Duodenal mucosa (tissue), 2 donors: ENCODE data around the gene GATA5.

ENCODE experiments used
- H3K27ac ChIP-seq: one replicate; pipeline ENCODE4 v1.7.0; 2013; ENCODE audit warnings: low read depth, low read length
- H3K27me3 ChIP-seq, 2 donors: one replicate each; pipeline ENCODE4 v1.7.0; 2013; ENCODE audit warnings: low read length in 2 of 2, control low read depth in 1 of 2; ENCODE audit not compliant: insufficient read depth in 2 of 2, control insufficient read depth in 1 of 2
- H3K36me3 ChIP-seq, 2 donors: one replicate each; pipeline ENCODE4 v1.7.0; 2013; ENCODE audit warnings: low read length in 2 of 2, control low read depth in 1 of 2; ENCODE audit not compliant: insufficient read depth in 2 of 2, control insufficient read depth in 1 of 2
- H3K4me1 ChIP-seq, 2 donors: one replicate each; pipeline ENCODE4 v1.7.0; 2013; ENCODE audit warnings: low read length in 2 of 2, control low read depth in 1 of 2; ENCODE audit not compliant: insufficient read depth in 2 of 2, control insufficient read depth in 1 of 2
- H3K4me3 ChIP-seq, 2 donors: one replicate each; pipeline ENCODE4 v1.7.0; 2013; ENCODE audit warnings: low read length in 2 of 2, low read depth in 1 of 2
- H3K9ac ChIP-seq, 2 donors: one replicate each; pipeline ENCODE4 v1.7.0; 2013; ENCODE audit warnings: low read length in 2 of 2, low read depth in 1 of 2
- H3K9me3 ChIP-seq, 2 donors: one replicate each; pipeline ENCODE4 v1.7.0; 2013; ENCODE audit warnings: low read length in 2 of 2, control low read depth in 1 of 2; ENCODE audit not compliant: control insufficient read depth in 1 of 2

The GATA5 gene

GRCh38 chr20:62446888-62447869 lies 28.6 kb downstream of the GATA5 start:
- peaks cover 9 to 12% of the 10 kb centered on the region in 2 donors for H3K4me1 ChIP-seq
- no peak overlapping the region for H3K27ac ChIP-seq
- no peaks in the 10 kb centered on the region for H3K27me3 ChIP-seq
- no peaks in the 10 kb centered on the region for H3K36me3 ChIP-seq
- H3K9ac ChIP-seq, result no peak overlapping the region
- no peak overlapping the region for H3K4me3 ChIP-seq
- H3K9me3 ChIP-seq, result no peaks in the 10 kb centered on the region

DNA sequence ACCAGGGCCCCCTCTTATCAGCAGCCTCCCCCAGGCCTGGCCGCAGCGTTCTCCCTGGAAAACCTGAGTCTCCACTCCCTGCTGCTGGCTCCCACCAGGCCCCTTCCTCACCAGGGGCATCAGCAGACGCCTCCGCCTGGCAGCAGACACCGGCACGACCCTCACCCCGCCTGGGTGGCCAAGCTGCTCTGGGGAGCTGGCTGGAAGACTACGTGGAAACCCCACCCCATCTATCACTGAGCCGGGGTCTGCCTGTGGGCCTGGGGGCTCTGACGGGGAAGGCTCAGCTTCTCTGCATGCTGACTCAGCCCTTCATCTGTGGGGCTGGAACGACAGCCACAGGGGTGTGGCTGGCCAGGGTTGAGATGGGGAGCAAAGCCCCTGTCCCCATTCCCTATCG lies 29.3 kb downstream of the GATA5 start:
- H3K4me1 ChIP-seq, result peaks cover 6 to 11% of the 10 kb centered on the region in 2 donors
- no peak overlapping the region for H3K9ac ChIP-seq
- H3K4me3 ChIP-seq, result no peak overlapping the region
- no peaks in the 10 kb centered on the region for H3K36me3 ChIP-seq
- no peak overlapping the region for H3K27ac ChIP-seq
- H3K27me3 ChIP-seq, result no peaks in the 10 kb centered on the region
- no peaks in the 10 kb centered on the region for H3K9me3 ChIP-seq

GRCh38 chr20:62445553-62446340 lies 30.0 kb downstream of the GATA5 start:
- Histone ChIP-seq H3K4me1 (peaks cover 6 to 11% of the 10 kb centered on the region in 2 donors), H3K36me3 (no peaks in the 10 kb centered on the region), H3K4me3 (no peak overlapping the region), H3K9me3 (no peaks in the 10 kb centered on the region), H3K9ac (no peak overlapping the region), H3K27ac (no peak overlapping the region), H3K27me3 (no peaks in the 10 kb centered on the region)

- Histone ChIP-seq H3K27me3 (no peaks in the 10 kb centered on the region), H3K4me3 (no peak overlapping the region), H3K9me3 (no peaks in the 10 kb centered on the region), H3K4me1 (no peaks in the 10 kb centered on the region), H3K9ac (no peak overlapping the region), H3K36me3 (no peaks in the 10 kb centered on the region), H3K27ac (no peak overlapping the region)
These were observed 31.5 kb downstream of the GATA5 start for GRCh38 chr20:62444286-62444685.

GRCh38 chr20:62441987-62442539 lies 33.7 kb downstream of the GATA5 start:
- no peaks in the 10 kb centered on the region for H3K36me3 ChIP-seq
- no peaks in the 10 kb centered on the region for H3K9me3 ChIP-seq
- H3K4me1 ChIP-seq, result no peaks in the 10 kb centered on the region
- H3K27me3 ChIP-seq, result no peaks in the 10 kb centered on the region
- no peak overlapping the region for H3K9ac ChIP-seq
- H3K27ac ChIP-seq, result no peak overlapping the region
- H3K4me3 ChIP-seq, result no peak overlapping the region

- Histone ChIP-seq H3K4me3 (no peak overlapping the region), H3K27ac (no peak overlapping the region), H3K9ac (no peak overlapping the region), H3K36me3 (no peaks in the 10 kb centered on the region), H3K9me3 (no peaks in the 10 kb centered on the region), H3K4me1 (peaks cover 0 to under 1% of the 10 kb centered on the region in 2 donors), H3K27me3 (peaks cover 5 to 8% of the 10 kb centered on the region in 2 donors)
These were observed 36.6 kb downstream of the GATA5 start for GRCh38 chr20:62439218-62439617.

DNA sequence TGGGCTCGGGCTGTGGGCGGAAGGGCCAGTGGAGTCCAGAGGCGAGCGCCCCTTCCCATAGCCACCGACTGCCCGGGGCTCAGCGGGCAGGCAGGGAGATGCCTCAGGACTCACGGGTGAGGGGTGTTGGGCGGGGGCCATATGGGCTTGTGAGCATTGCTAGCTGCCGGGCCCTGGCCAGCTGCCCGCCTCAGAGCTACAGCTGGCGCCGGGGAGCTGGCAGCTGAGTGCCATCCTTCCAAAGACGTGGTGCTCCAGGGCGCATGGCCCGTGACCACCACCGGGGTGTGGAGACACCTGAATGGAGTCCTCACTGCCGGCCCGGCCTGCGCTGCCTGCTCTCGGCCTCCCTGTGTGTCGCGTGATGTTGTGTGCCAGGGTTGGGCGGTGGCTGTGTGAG lies 37.9 kb downstream of the GATA5 start:
- Histone ChIP-seq H3K4me1 (peaks cover 0 to 9% of the 10 kb centered on the region in 2 donors), H3K36me3 (no peaks in the 10 kb centered on the region), H3K27me3 (peaks cover 5 to 8% of the 10 kb centered on the region in 2 donors), H3K4me3 (no peak overlapping the region), H3K27ac (no peak overlapping the region), H3K9me3 (no peaks in the 10 kb centered on the region), H3K9ac (no peak overlapping the region)

DNA sequence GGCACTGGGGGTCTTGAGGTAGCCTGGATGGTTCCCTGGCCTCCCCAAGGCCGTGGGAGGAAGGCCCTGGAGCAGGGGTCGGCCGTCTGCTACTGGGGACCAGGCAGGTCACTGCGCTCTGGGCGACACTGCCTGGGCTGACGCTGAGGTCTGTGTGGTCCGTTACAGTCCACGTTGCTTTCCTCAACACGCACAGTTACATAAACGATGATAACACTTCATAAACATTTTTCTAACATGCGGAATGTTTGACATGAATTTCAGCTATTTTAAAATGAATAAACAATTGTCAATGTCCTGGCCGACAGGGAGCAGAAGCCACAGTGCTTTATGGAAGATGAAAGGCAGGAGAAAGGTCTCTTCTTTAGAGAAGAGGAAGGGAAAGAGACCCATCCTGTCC lies 38.3 kb downstream of the GATA5 start:
- Histone ChIP-seq H3K36me3 (no peaks in the 10 kb centered on the region), H3K4me3 (no peak overlapping the region), H3K4me1 (peaks cover 0 to 9% of the 10 kb centered on the region in 2 donors), H3K27ac (no peak overlapping the region), H3K27me3 (peaks cover 5 to 8% of the 10 kb centered on the region in 2 donors), H3K9ac (no peak overlapping the region), H3K9me3 (no peaks in the 10 kb centered on the region)

GRCh38 chr20:62436692-62437091 lies 39.1 kb downstream of the GATA5 start:
- Histone ChIP-seq H3K36me3 (no peaks in the 10 kb centered on the region), H3K9me3 (no peaks in the 10 kb centered on the region), H3K9ac (no peak overlapping the region), H3K4me3 (no peak overlapping the region), H3K27ac (no peak overlapping the region), H3K27me3 (peaks cover 5 to 8% of the 10 kb centered on the region in 2 donors), H3K4me1 (peaks cover 0 to 9% of the 10 kb centered on the region in 2 donors)
